Right atrium auricular region (tissue), 2 donors: ENCODE data around the gene RHEB. TPM values are rescaled to one million over a fixed set of nuclear protein-coding genes. Genes with fewer than 3 reads are reported as not detected.
"Not testable (repeated sequence)": the region's sequence is repeated elsewhere in the genome, so short reads cannot be mapped to it uniquely, and the experiment has no call there.

Source experiments
- DNase-seq: peaks from one replicate; pipeline ENCODE4 v3.0.0-alpha.2; 2019; ENCODE audit warnings: low spot score
- H3K27ac ChIP-seq, 2 donors: fragments of 200-600 bp; sonication (generic); 1 replicate in 1 of 2; 2 replicates in 1 of 2; pipeline ENCODE4 v1.5.1; 2016 to 2019
- H3K27me3 ChIP-seq, 2 donors: fragments of 200-600 bp; sonication (generic); one replicate each; pipeline versions ENCODE4 v1.5.1 to v1.6.0; 2017 to 2019
- H3K36me3 ChIP-seq: fragments of 200-600 bp; sonication (generic); one replicate; pipeline ENCODE4 v1.5.1; 2016
- H3K4me1 ChIP-seq, 2 donors: fragments of 200-600 bp; sonication (generic); one replicate each; pipeline versions ENCODE4 v1.5.1 to v1.6.0; 2017 to 2019
- H3K4me3 ChIP-seq, 2 donors: fragments of 200-600 bp; sonication (generic); 1 replicate in 1 of 2; 2 replicates in 1 of 2; pipeline ENCODE4 v1.5.1; 2017 to 2019; ENCODE audit warnings: mild to moderate bottlenecking in 1 of 2, moderate library complexity in 1 of 2
- H3K9me3 ChIP-seq, 2 donors: fragments of 200-600 bp; sonication (generic); one replicate each; pipeline ENCODE4 v1.5.1; 2019
- CTCF ChIP-seq, 2 donors: fragments of 200-600 bp; sonication (generic); IDR thresholded peaks; one replicate each; pipeline ENCODE4 v1.5.1; 2019; ENCODE audit warnings: antibody characterized with exemption in 2 of 2
- total RNA-seq, 2 donors: library from RNA; depleted of rRNA; stranded (reverse); fragments of >200 nt; gene quantifications; one replicate each; pipeline ENCODE4 v1.1.0, GENCODE V29; 2016

Gene RHEB
- total RNA-seq, 2 donors from 2014 or later, result 77.9 to 128 TPM

DNA sequence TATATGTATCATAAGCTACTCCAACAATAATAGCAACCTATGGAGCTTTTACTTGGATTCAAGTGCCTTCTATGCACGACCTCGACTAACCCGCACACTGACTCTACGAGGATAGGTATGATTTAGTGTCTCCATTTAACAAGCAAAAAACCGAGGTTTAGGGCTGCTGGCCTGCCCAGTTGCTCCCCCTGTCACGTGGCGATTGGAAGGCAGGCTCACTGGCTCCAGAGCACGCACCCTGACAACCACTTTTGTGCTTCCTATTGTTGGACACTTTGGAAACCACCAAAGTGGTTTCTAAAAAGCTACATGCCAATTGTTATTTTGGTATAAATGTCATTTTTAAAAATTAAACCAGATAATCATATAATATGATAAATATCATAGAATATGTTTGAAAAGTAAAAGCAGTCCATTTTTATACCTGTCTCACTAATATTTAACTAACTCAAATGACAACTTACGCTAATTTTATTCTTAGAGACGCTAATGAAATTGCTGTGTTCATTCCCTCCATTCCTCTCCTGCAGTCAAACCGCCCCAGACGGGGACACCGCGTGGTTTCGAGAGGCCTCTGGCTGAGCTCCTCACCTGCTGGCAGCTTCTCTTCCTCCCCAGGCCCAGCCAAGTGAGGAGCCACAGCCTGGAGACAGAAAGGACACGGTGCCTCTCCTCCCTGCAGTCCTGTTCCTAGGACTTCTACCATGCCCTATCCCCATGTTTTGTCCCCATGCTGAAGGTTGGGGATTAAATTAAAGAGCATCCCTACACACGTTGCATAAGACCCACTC is 22.2 kb upstream of the RHEB start:
- Histone ChIP-seq H3K36me3 (no peaks in the 10 kb centered on the region), H3K27me3 (no peaks in the 10 kb centered on the region), H3K4me3 (no peak overlapping the region), H3K27ac (no peak overlapping the region), H3K9me3 (no peaks in the 10 kb centered on the region), H3K4me1 (peaks cover 0 to 22% of the 10 kb centered on the region in 2 donors)
- DNase-seq, result no peak
- no peak for TF ChIP-seq CTCF (IDR thresholded peaks at IDR 0.05)

DNA sequence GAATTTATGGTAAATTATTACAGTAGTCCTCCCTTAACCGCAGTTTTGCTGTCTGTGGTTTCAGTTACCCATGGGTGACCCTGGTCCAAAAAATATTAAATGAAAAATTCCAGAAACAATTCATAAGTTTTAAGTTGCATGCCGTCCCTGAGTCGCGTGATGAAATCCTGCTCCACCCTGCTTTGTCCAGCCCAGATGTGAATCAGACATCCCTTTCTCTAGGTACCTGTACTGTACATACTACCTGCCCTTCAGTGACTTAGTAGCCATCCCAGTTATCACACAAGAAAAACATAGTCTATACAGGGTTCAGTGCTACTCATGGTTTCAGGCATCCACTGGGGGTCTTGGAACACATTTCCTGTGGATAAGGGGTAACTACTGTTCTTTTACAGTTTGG is 20.5 kb upstream of the RHEB start:
- no peaks in the 10 kb centered on the region for H3K27me3 ChIP-seq
- no peak for TF ChIP-seq CTCF (IDR thresholded peaks at IDR 0.05)
- no peak overlapping the region for H3K27ac ChIP-seq
- no peak for DNase-seq
- H3K4me1 ChIP-seq, result peaks cover 0 to 22% of the 10 kb centered on the region in 2 donors
- H3K36me3 ChIP-seq, result no peaks in the 10 kb centered on the region
- no peaks in the 10 kb centered on the region for H3K9me3 ChIP-seq
- H3K4me3 ChIP-seq, result no peak overlapping the region

DNA sequence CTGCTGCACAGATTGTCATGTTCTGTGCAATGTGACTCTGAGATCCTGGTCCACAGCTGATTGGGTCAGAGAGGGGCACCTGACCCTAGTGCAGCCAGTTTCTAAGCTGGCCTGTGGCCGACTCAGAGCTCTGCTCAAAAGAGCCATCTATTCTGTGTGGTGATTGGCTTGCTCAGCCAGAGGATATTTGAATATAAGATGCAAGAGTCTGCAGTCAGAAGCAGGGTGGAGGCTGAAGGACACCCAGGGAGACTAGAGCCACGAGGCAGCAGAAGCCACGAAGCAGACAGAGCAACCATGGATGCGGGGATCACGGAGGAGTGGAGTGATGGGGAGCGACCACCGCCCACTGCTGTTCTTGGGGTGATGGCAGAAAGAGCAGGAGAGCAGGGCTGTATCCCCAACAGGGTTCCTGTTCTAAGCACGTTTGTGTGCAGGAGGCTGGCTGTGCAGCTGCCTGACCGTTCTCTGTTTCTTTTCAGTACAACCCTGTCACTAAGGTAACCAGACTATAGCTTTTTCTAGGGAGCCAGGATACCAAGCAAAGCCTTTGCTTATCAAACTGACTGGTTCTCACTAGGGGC is 19.5 kb upstream of the RHEB start:
- peak overlapping the region in 1 of 2 donors; percentile 2 for H3K27ac ChIP-seq
- DNase-seq, result no peak

DNA sequence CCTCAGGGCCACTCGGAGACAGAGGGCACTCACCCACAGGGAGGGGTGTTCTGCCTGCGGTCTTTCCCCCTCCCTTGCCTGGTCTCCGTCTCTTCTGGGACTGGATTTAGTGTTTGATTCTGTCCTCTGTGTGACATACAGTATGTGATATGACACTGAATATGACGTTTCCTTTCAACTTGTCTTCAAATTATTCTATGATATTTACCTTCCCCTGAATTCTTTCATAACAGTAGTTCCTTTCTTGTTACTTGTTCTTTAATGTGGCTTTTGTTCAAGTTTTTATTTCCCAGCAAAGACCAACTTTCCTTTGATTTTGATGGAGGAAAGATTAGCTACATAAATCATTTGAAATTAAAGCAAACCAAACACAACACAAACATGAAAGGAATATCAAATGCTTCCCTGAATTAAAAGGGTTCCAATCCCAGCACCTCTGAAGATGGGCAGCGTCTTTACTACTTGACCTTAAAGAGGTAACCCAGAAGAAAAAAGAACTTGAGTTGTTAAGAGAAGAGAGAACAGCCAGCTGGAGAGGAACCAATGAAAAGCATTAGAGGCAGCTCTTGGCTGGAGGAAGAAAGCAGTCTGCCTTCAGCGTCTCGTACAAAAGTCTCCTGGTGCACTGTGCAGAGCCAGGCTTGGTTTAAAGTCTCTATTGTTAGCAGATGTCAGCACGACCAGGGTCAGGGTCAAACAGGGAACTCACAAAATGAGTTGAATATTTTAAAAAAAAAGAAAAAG is 18.3 kb upstream of the RHEB start:
- Histone ChIP-seq H3K27ac (peak overlapping the region in 1 of 2 donors; percentile 2), H3K36me3 (no peaks in the 10 kb centered on the region), H3K9me3 (no peaks in the 10 kb centered on the region), H3K4me3 (no peak overlapping the region), H3K27me3 (no peaks in the 10 kb centered on the region), H3K4me1 (peaks cover 0 to 22% of the 10 kb centered on the region in 2 donors)
- DNase-seq, result no peak
- TF ChIP-seq CTCF (IDR thresholded peaks at IDR 0.05), result no peak

More for the DNA sequence above, 19.5 kb upstream of the RHEB start:
- Histone ChIP-seq H3K9me3 (no peaks in the 10 kb centered on the region), H3K27me3 (no peaks in the 10 kb centered on the region), H3K36me3 (no peaks in the 10 kb centered on the region), H3K4me3 (no peak overlapping the region), H3K4me1 (peaks cover 0 to 22% of the 10 kb centered on the region in 2 donors)
- TF ChIP-seq CTCF (IDR thresholded peaks at IDR 0.05), result no peak

- not testable (repeated sequence) for H3K4me3 ChIP-seq, H3K36me3 ChIP-seq, H3K27me3 ChIP-seq, H3K9me3 ChIP-seq, DNase-seq, H3K27ac ChIP-seq
- peaks cover 0 to 22% of the 10 kb centered on the region in 2 donors for H3K4me1 ChIP-seq
Measured at GRCh38 chr7:151536178-151536577, 16.5 kb upstream of the RHEB start.

DNA sequence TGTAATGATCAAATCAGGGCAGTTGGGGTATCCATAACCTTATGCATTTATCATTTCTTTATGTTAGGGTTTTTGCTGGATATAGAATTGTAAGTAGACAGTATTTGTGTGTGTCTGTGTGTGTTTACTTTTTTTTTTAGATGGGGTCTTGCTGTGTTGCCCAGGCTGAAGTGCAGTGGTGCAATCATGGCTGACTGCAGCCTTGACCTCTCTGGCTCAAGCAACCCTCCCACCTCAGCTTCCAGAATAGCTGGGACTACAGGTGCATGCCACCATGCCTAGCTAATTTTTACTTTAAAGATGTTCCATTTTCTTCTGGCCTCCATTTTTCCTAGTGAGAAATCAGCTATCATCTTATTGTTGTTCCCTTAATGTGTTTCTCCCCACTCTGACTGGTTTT is 10.1 kb upstream of the RHEB start:
- H3K4me1 ChIP-seq, result no peaks in the 10 kb centered on the region
- H3K27me3 ChIP-seq, result no peaks in the 10 kb centered on the region
- H3K36me3 ChIP-seq, result no peaks in the 10 kb centered on the region
- H3K4me3 ChIP-seq, result no peak overlapping the region
- no peak for TF ChIP-seq CTCF (IDR thresholded peaks at IDR 0.05)
- H3K27ac ChIP-seq, result no peak overlapping the region
- peaks cover 0 to 15% of the 10 kb centered on the region in 2 donors for H3K9me3 ChIP-seq
- no peak for DNase-seq
